Activated naive CD8-positive, alpha-beta T cell treated with anti-CD3 and anti-CD28 coated beads for 36 hours (primary cell): Measurements from ENCODE around the gene RPL36. TPM values are rescaled to one million over a fixed set of nuclear protein-coding genes. Genes with fewer than 3 reads are reported as not detected.

Source experiments
- DNase-seq: peaks from one replicate; pipeline ENCODE4 v3.0.0; 2021
- H3K27ac Mint-ChIP-seq: one replicate; pipeline ENCODE4 v1.8.0; 2022; ENCODE audit warnings: mild to moderate bottlenecking, moderate library complexity, mixed read lengths
- H3K27me3 Mint-ChIP-seq: one replicate; pipeline ENCODE4 v1.8.0; 2022; ENCODE audit warnings: mild to moderate bottlenecking, mixed read lengths
- H3K36me3 Mint-ChIP-seq: one replicate; pipeline ENCODE4 v1.8.0; 2021; ENCODE audit warnings: mild to moderate bottlenecking, mixed read lengths
- H3K4me1 Mint-ChIP-seq: one replicate; pipeline ENCODE4 v1.8.0; 2021; ENCODE audit warnings: mixed read lengths
- H3K4me3 Mint-ChIP-seq: one replicate; pipeline ENCODE4 v1.8.0; 2022; ENCODE audit warnings: mild to moderate bottlenecking, moderate library complexity, mixed read lengths
- H3K9me3 Mint-ChIP-seq: one replicate; pipeline ENCODE4 v1.8.0; 2022; ENCODE audit warnings: mixed read lengths
- total RNA-seq, 2 experiments: library from RNA; stranded (reverse); gene quantifications; one replicate each; pipeline ENCODE4 v1.2.3, GENCODE V29; 2021

Gene RPL36
- total RNA-seq, 2 experiments from 2014 or later, result 1,649 to 1,711 TPM

DNA sequence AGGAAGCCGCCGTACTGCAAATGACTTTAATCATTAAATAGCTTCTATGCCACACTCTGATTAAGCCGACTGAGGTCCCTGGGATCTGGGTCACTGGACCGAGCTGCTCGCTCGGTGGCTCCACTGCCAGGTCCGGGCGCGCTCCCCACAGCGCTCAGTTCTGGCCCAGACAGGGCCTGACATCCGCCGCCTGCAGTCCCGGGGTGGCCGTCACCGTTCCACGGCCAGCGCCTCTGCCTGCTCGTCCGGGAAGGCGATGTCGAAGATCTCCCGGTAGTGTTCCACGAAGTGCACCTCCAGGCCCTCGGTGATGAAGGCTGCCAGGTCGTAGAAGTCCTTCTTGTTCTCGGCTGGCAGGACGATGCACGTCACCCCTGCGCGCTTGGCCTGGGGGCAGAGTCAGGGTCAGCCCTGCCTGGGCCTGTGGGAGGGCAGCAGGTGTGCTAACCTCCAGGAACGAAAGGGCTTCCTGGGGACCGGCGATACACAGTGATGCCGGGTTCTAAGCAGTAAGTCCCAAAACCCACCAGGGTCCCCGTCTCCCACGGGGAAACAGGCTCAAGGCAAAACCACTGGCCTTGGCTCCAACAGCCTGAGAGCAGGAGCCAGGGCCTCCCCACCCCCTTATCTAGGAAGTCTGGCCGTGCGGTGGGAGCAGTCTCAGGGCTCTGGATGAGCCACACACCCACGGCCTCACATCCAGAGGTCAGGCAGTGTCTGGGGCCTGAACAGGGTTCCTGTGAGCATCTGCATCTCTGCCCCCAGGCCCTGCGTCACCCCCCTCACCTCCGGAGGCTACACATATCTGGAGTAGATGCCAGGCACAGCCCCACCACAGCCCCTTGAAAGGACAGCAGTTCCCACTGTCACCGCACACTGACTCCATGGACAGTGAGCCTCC, 2.0 kb downstream of the RPL36 start:
- Mint-ChIP-seq H3K36me3 (peaks cover 53% of the 10 kb centered on the region), H3K4me3 (peak overlapping the region; percentile 99), H3K27me3 (peaks cover 15% of the 10 kb centered on the region), H3K27ac (peak overlapping the region; percentile 99), H3K4me1 (peaks cover 21% of the 10 kb centered on the region), H3K9me3 (no peaks in the 10 kb centered on the region)
- peak; percentile 34 for DNase-seq

GRCh38 chr19:5692723-5693194, 2.7 kb downstream of the RPL36 start:
- Mint-ChIP-seq H3K9me3 (no peaks in the 10 kb centered on the region), H3K36me3 (peaks cover 55% of the 10 kb centered on the region), H3K4me3 (peak overlapping the region; percentile 99), H3K4me1 (peaks cover 21% of the 10 kb centered on the region), H3K27me3 (peaks cover 15% of the 10 kb centered on the region), H3K27ac (peak overlapping the region; percentile 99)
- no peak for DNase-seq

DNA sequence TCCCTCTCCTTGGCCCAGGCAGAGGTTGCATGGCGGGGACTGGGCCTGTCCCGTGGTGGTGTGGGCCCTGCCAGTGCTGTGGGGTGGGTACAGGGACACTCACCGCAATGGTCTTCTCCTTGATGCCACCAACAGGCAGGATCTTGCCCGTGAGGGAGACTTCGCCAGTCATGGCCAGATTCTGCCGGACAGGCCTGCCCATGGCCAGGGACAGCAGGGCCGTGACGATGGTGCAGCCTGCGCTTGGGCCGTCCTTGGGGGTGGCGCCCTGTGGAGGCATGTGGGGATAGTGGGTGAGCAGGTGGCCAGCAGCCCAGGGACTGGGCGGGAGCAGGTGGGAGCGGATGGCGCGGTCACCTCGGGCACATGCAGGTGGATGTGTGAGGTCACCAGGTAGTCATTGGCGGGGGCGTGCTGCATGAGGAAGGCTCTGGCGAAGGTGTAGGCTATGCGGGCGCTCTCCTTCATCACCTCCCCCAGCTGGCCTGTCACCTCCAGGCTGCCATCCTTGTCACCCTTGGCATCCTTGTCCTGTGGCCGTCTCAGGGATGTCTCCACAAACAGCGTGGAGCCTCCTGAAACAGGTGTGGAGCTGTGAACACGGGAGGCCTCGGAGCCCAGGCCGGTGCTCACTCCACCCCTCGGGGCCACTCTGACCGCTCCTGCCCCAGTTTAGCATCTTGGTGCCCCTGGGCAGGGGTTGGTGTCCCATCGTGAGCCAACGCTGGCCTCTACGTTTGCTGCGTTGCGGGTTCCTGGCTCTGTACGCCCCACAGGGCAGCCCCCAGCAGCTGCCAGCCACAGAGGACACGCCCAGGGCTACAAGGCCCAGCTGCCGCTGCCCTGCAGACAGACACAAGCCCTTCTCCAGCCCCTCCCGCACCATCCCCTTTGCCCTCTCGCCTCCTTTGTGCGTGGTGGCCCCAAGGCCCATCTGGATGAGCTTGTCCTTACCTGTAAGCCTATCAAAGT, 3.4 kb downstream of the RPL36 start:
- Mint-ChIP-seq H3K27me3 (peaks cover 15% of the 10 kb centered on the region), H3K4me1 (peaks cover 21% of the 10 kb centered on the region), H3K4me3 (peak overlapping the region; percentile 99), H3K36me3 (peaks cover 54% of the 10 kb centered on the region), H3K27ac (peak overlapping the region; percentile 99), H3K9me3 (no peaks in the 10 kb centered on the region)
- DNase-seq, result peak; percentile 43

DNA sequence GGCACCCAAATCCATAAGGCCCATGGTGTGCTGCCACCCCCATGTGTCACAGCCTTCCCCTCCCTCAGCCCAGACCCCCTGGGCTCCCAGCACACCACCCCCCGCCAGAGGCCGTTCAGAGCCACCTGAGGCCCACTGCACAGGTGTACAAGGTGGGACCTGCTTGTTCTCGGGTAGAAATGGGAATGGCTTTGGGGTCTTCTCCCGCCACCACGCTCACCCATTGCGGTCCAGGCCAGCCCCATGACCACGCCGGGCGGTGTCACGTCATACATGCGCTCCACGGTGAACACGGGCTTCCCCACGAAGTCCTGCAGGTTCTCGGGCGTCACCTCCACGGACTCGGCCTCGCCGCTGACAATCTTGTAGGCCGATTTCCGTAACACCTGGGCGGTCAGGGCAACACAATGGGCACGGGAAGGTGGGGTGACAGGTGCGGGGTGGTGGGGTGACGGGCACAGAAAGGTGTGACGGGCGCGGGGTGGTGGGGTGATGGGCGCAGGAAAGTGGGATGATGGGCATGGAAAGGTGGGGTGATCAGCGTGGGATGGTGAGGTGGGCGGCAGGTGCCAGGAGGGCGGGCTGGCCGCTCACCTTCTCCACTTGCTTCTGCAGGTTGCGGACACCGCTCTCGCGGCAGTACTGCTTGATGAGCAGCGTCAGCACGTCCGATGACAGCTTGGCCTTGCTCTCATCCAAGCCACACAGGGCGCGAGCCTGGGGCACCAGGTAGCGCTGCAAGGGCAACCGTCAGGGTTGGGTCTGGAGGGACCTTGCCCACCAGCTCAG, 4.3 kb downstream of the RPL36 start:
- Mint-ChIP-seq H3K4me1 (peaks cover 21% of the 10 kb centered on the region), H3K36me3 (peaks cover 59% of the 10 kb centered on the region), H3K27ac (peak overlapping the region; percentile 73), H3K9me3 (no peaks in the 10 kb centered on the region), H3K27me3 (peaks cover 15% of the 10 kb centered on the region), H3K4me3 (peak overlapping the region; percentile 99)
- no peak for DNase-seq

- no peak for DNase-seq
- H3K36me3 Mint-ChIP-seq, result peaks cover 60% of the 10 kb centered on the region
- no peaks in the 10 kb centered on the region for H3K9me3 Mint-ChIP-seq
- peaks cover 13% of the 10 kb centered on the region for H3K27me3 Mint-ChIP-seq
- H3K4me3 Mint-ChIP-seq, result peak overlapping the region; percentile 61
- peak overlapping the region; percentile 60 for H3K27ac Mint-ChIP-seq
- peaks cover 18% of the 10 kb centered on the region for H3K4me1 Mint-ChIP-seq
Observed at GRCh38 chr19:5694956-5695648, 5.0 kb downstream of the RPL36 start.

GRCh38 chr19:5695649-5696195, 5.6 kb downstream of the RPL36 start:
- no peak for DNase-seq
- no peak overlapping the region for H3K4me3 Mint-ChIP-seq
- peaks cover 7% of the 10 kb centered on the region for H3K27me3 Mint-ChIP-seq
- H3K27ac Mint-ChIP-seq, result peak overlapping the region; percentile 60
- peaks cover 12% of the 10 kb centered on the region for H3K4me1 Mint-ChIP-seq
- H3K9me3 Mint-ChIP-seq, result no peaks in the 10 kb centered on the region
- peaks cover 57% of the 10 kb centered on the region for H3K36me3 Mint-ChIP-seq

GRCh38 chr19:5696196-5697021, 6.3 kb downstream of the RPL36 start:
- H3K27ac Mint-ChIP-seq, result peak overlapping the region; percentile 81
- peaks cover 11% of the 10 kb centered on the region for H3K4me1 Mint-ChIP-seq
- no peak overlapping the region for H3K4me3 Mint-ChIP-seq

GRCh38 chr19:5697022-5697889, 7.2 kb downstream of the RPL36 start:
- H3K9me3 Mint-ChIP-seq, result no peaks in the 10 kb centered on the region
- no peak overlapping the region for H3K4me3 Mint-ChIP-seq
- H3K27me3 Mint-ChIP-seq, result peaks cover 2% of the 10 kb centered on the region
- H3K27ac Mint-ChIP-seq, result peak overlapping the region; percentile 81
- no peak for DNase-seq
- H3K4me1 Mint-ChIP-seq, result peaks cover 7% of the 10 kb centered on the region
- peaks cover 52% of the 10 kb centered on the region for H3K36me3 Mint-ChIP-seq

More at GRCh38 chr19:5696196-5697021, 6.3 kb downstream of the RPL36 start:
- DNase-seq, result no peak
- Mint-ChIP-seq H3K36me3 (peaks cover 57% of the 10 kb centered on the region), H3K9me3 (no peaks in the 10 kb centered on the region), H3K27me3 (peaks cover 7% of the 10 kb centered on the region)

DNA sequence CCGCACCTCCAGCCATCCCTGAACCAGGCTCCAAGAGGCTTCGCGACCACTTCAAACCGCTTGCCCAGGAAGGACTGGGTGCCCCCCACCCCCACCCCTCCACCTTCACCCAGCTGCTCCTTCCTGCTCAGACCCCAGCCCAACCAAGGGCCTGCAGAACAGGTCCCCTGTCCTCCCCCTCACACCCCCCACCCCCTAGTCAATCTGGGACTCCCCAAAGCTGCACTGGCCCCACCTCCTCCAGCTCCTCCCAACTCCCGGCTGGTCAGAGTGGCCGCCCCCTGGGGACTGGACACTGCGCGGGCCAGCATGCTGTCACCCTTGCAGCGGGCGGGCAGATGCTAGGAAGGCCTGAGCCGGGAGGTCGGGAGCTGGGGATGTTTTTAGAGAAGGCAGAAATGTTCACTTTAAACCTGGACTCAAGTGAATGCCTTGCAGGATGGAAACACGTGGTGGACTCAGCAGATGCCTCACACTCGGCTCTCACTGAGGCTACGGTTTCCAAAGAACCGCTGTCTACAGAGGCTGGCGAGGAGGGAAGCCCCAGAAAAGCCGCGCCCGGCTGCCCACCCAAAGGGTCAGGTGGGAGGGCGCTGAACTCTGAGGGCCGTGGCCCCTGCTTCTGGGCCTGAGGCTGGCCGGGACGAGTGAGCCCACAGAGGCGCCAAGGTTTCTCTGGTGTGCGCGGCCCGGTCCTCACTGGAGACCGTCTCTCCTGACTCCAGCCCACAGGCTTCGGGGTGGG, 8.0 kb downstream of the RPL36 start:
- Mint-ChIP-seq H3K9me3 (no peaks in the 10 kb centered on the region), H3K4me1 (peaks cover 3% of the 10 kb centered on the region), H3K27ac (no peak overlapping the region), H3K4me3 (no peak overlapping the region), H3K36me3 (peaks cover 45% of the 10 kb centered on the region), H3K27me3 (no peaks in the 10 kb centered on the region)
- DNase-seq, result no peak

- H3K9me3 Mint-ChIP-seq, result no peaks in the 10 kb centered on the region
- H3K36me3 Mint-ChIP-seq, result peaks cover 45% of the 10 kb centered on the region
Observed at GRCh38 chr19:5698635-5699422, 8.7 kb downstream of the RPL36 start.

GRCh38 chr19:5700455-5701092, 10.5 kb downstream of the RPL36 start:
- H3K27me3 Mint-ChIP-seq, result no peaks in the 10 kb centered on the region
- H3K9me3 Mint-ChIP-seq, result no peaks in the 10 kb centered on the region
- H3K27ac Mint-ChIP-seq, result no peak overlapping the region
- H3K36me3 Mint-ChIP-seq, result peaks cover 38% of the 10 kb centered on the region
- DNase-seq, result no peak
- no peaks in the 10 kb centered on the region for H3K4me1 Mint-ChIP-seq
- H3K4me3 Mint-ChIP-seq, result no peak overlapping the region

More at GRCh38 chr19:5698635-5699422, 8.7 kb downstream of the RPL36 start:
- DNase-seq, result no peak
- Mint-ChIP-seq H3K27ac (peak overlapping the region; percentile 34), H3K4me1 (no peaks in the 10 kb centered on the region), H3K27me3 (no peaks in the 10 kb centered on the region), H3K4me3 (peak overlapping the region; percentile 42)
